Measurements from ENCODE around the gene COL19A1.
"Not testable (repeated sequence)": the region's sequence is repeated elsewhere in the genome, so short reads cannot be mapped to it uniquely, and the experiment has no call there.

The COL19A1 gene

DNA sequence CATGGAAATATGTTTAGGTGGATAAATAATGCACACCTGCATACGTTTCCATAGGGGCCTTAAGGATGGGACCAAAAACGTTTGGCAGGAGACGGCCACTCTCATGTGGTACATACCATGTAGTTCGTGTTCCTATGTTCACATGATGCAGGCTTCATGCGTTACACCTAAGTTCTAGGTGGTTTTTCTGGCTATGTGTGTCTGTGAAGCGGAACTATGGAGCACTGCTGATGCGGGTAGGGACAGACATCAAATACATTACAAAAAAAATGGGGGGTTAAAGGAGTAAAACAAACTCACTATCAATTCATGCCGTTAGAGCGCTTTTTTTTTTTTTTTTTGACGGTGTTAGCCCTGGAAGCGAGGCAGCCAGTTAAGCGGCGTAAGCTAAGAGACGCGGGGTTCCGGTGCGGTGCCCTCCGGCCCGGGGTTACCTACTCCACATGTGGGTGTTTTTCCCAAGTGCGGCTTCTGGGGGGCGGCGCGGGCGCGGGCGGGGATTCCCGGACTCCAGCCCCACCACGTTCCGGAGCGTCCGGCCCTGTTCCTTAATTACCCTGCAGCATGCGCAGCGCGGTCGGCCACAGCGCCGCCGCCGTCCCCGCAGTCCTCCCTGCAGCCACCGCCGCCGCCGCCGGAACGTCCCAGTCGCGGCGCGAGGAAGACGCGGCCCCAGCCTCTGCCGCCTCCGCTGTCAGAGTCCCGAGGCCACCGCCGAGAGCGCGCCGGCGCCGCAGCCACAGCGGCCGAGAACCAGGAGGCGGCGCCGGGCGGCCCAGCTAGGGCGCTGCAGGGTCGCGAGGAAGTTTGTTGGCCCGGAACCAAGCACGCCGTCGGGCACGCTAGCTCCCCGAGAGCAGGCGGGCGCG is 648 bp downstream of the COL19A1 start:
- peak; percentile 40 for DNase-seq (ENCODE audit: low spot score)

DNA sequence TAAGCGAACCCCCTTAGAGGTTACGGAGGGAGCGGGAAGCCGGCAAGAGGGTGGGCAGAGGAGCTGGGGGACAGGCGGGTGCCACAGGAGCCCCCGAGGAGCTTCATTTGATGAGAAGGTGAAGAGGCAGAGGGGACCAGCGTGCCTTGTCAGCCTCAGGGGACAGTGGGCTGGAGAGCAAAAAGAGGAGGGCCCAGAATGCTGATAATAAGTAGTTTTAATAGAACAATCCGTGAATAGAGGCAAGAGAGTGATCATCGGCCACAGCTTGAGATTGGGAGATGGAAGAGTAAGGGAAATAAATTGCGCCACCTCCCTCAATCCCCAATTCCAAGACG is 1.3 kb downstream of the COL19A1 start:
- DNase-seq (ENCODE audit: low spot score) = peak; percentile 48

GRCh38 chr6:69868252-69868804 is 2.0 kb downstream of the COL19A1 start:
- peak; percentile 48 for DNase-seq (ENCODE audit: low spot score)

GRCh38 chr6:69868961-69869360 is 2.6 kb downstream of the COL19A1 start:
- peak; percentile 39 for DNase-seq (ENCODE audit: low spot score)

DNA sequence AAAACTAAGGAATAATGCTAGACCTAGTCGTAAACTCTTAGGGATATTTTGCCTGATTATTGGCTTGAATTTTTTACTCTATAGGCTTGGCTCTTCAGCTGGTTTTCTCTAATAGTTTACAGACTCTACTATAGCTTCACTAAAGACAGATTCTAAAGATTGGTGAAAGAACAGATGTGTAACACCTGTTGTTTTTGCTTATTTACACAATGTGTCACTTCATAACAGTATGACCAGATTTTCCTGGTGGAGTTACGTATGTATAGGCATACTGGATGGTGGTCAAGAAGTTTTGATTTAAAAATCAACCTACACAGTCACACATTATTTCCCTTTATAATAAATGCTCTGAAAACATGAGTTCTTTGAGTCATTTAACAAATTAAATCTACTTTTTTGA is 4.8 kb downstream of the COL19A1 start:
- DNase-seq (ENCODE audit: low spot score) = no peak

GRCh38 chr6:69873291-69873690 is 6.9 kb downstream of the COL19A1 start:
- DNase-seq (ENCODE audit: low spot score) = no peak

- no peak for DNase-seq (ENCODE audit: low spot score)
These were observed 9.4 kb downstream of the COL19A1 start for GRCh38 chr6:69875715-69876114.

DNA sequence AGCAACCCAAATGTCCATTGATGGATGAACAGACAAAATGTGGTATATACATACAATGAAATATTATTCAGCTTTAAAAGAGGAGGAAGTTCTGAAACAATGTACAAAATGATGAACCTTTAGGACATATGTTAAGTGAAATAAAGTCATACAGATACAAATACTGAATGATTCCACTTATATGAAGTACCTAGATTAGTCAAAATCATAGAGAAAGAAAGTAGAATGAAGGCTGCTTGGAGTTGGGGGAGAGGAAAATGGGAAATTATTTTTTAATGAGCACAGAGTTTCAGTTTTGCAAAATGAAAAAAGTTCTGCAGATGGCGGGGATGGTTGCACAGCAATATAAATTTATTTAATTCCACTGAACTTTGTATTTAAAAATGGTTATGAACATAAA is 12.4 kb downstream of the COL19A1 start:
- no peak for DNase-seq (ENCODE audit: low spot score)

DNA sequence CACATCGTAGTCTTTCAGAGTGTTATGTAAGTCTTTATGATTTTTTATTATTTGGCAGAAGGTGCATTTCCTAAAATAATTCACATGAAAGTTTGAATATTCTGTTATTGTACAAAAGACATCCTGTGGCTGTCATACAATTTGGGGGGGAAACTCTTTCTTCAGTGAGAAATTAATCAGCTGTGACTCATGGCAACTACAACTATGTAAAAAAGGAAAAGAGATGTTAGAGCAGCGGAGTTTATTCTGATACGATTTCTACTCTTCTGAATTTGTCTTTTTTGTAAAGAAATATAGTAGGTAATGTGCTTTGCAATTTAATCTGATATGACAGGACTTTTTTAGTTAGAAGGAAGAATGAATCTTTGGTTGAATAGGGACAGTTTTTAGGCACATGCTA is 14.2 kb downstream of the COL19A1 start:
- no peak for DNase-seq (ENCODE audit: low spot score)

GRCh38 chr6:69881322-69882151 is 15.2 kb downstream of the COL19A1 start:
- no peak for DNase-seq (ENCODE audit: low spot score)

- no peak for DNase-seq (ENCODE audit: low spot score)
These were observed 17.2 kb downstream of the COL19A1 start for GRCh38 chr6:69883551-69883950.

GRCh38 chr6:69884231-69884630 is 17.9 kb downstream of the COL19A1 start:
- DNase-seq (ENCODE audit: low spot score) = no peak

DNA sequence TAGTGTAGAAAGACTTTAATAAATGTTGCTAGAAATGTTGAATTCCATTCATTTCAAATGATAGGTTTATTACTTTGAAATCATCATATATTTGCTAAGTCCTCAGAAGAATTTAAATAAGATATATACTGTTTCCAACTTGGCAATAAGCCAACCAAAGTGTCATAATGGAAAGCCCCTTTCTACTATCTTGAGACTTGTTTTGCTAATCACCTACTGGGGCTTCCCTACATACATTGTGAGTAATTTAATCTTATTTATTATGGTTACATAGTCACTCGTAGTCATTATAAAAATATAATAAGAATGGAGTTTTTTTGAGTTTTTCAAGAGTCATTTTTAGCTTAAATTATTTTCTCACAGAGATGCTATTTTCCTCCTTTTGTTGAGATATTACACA is 20.7 kb downstream of the COL19A1 start:
- no peak for DNase-seq (ENCODE audit: low spot score)

- DNase-seq (ENCODE audit: low spot score) = no peak
These were observed 21.5 kb downstream of the COL19A1 start for GRCh38 chr6:69887714-69888345.

- no peak for DNase-seq (ENCODE audit: low spot score)
These were observed 22.3 kb downstream of the COL19A1 start for GRCh38 chr6:69888482-69889233.

DNA sequence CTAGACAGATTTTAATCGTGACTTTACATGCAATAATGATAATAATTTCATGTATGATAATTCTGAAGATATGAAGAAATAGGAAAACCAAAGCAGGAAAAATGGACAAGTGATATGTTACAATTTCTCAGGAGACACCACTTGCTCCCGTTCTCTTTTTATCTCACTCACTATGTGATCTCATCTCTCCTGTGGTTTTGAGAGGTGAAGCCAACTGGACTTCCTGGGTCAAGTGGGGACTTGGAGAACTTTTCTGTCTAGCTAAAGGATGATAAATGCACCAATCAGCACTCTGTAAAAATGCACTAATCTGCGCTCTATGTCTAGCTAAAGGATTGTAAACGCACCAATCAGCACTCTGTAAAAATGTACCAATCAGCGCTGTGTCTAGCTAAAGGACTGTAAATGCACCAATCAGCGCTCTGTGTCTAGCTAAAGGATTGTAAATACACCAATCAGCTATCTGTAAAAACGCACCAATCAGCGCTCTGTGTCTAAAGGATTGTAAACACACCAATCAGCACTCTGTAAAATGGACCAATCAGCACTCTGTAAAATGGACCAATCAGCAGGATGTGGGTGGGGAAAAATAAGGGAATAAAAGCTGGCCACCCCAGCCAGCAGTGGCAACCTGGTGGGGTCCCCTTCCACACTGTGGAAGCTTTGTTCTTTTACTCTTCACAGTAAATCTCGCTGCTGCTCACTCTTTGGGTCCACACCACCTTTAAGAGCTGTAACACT is 23.0 kb downstream of the COL19A1 start:
- DNase-seq (ENCODE audit: low spot score) = not testable (repeated sequence)

GRCh38 chr6:69892561-69892960 is 26.2 kb downstream of the COL19A1 start:
- DNase-seq (ENCODE audit: low spot score) = not testable (repeated sequence)

GRCh38 chr6:69893266-69893665 is 26.9 kb downstream of the COL19A1 start:
- not testable (repeated sequence) for DNase-seq (ENCODE audit: low spot score)

DNA sequence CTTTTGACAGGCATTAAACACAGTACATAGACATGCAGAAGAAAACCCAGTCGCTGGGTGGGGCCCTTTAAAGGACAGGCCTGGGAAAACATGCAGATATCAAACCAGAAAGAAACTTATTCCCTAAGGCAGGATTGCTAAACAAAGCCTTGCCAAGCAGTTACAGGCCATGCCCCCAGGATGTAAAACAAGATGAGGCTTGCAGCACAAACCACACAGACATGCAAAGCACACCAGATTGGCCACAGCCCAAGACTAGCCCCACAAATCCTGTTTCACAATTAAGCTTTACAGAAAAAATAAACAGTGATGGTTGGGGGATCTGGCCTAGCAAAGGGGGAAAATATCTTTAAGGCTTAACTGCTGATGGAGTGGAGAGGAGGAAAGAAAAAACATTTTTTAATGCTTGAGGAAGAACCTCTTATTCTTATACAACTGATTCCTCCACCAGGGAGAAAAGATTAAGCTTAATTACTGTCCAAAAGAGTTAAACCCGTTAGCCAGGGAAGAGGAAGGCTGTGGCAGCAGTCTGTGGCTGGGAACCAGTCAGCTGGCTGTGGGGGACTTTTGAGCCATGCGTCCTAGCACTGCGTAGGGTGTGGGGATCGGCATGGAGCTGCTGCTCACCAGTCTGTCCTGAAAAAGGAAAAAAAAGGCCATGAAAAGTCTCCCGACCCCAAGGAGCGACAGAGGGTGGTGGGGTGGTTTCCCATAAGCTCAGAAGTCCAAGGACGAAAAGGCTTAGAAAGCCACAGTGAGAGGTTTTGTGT is 28.4 kb downstream of the COL19A1 start:
- DNase-seq (ENCODE audit: low spot score) = no peak

- no peak for DNase-seq (ENCODE audit: low spot score)
These were observed 29.0 kb downstream of the COL19A1 start for GRCh38 chr6:69895396-69895795.

Data from cerebellar cortex (tissue), 1 donor.